NAMALWA (cell line): ENCODE results near the gene MACC1.
"Not testable (repeated sequence)": the region's sequence is repeated elsewhere in the genome, so short reads cannot be mapped to it uniquely, and the experiment has no call there.

Experiments
- DNase-seq: peaks from one replicate; pipeline ENCODE4 v3.0.0-alpha.2; 2015; ENCODE audit warnings: low spot score

The MACC1 gene

GRCh38 chr7:20207811-20208210 is 9.4 kb downstream of the MACC1 start:
- not testable (repeated sequence) for DNase-seq

- DNase-seq: no peak
Measured at GRCh38 chr7:20206104-20206896, 10.9 kb downstream of the MACC1 start.

GRCh38 chr7:20203316-20203715 is 13.9 kb downstream of the MACC1 start:
- DNase-seq: no peak

GRCh38 chr7:20201380-20201779 is 15.8 kb downstream of the MACC1 start:
- DNase-seq: no peak

- DNase-seq: no peak
Measured at GRCh38 chr7:20200971-20201370, 16.2 kb downstream of the MACC1 start.

GRCh38 chr7:20200361-20200760 is 16.8 kb downstream of the MACC1 start:
- DNase-seq: peak; percentile 46

GRCh38 chr7:20199015-20199737 is 18.0 kb downstream of the MACC1 start:
- peak; percentile 71 for DNase-seq

- DNase-seq: no peak
Measured at GRCh38 chr7:20198260-20198659, 18.9 kb downstream of the MACC1 start.

- no peak for DNase-seq
Measured at GRCh38 chr7:20197837-20198236, 19.3 kb downstream of the MACC1 start.

- DNase-seq: no peak
Measured at GRCh38 chr7:20197125-20197748, 19.9 kb downstream of the MACC1 start.

GRCh38 chr7:20194343-20194995 is 22.7 kb downstream of the MACC1 start:
- no peak for DNase-seq

- no peak for DNase-seq
Measured at GRCh38 chr7:20193873-20194272, 23.3 kb downstream of the MACC1 start.

- no peak for DNase-seq
Measured at GRCh38 chr7:20193242-20193777, 23.9 kb downstream of the MACC1 start.

GRCh38 chr7:20191391-20191869 is 25.8 kb downstream of the MACC1 start:
- no peak for DNase-seq

GRCh38 chr7:20190560-20191390 is 26.4 kb downstream of the MACC1 start:
- peak; percentile 50 for DNase-seq

- DNase-seq: no peak
Measured at GRCh38 chr7:20189852-20190251, 27.3 kb downstream of the MACC1 start.

GRCh38 chr7:20188567-20188966 is 28.6 kb downstream of the MACC1 start:
- DNase-seq: no peak

- not testable (repeated sequence) for DNase-seq
Measured at GRCh38 chr7:20187850-20188249, 29.3 kb downstream of the MACC1 start.

GRCh38 chr7:20185988-20186387 is 31.2 kb downstream of the MACC1 start:
- DNase-seq: no peak

- DNase-seq: no peak
Measured at GRCh38 chr7:20183086-20183485, 34.1 kb downstream of the MACC1 start.

- DNase-seq: no peak
Measured at GRCh38 chr7:20176578-20177242, 40.5 kb downstream of the MACC1 start.
